Measurements from ENCODE around the gene SLC2A1.

DNA sequence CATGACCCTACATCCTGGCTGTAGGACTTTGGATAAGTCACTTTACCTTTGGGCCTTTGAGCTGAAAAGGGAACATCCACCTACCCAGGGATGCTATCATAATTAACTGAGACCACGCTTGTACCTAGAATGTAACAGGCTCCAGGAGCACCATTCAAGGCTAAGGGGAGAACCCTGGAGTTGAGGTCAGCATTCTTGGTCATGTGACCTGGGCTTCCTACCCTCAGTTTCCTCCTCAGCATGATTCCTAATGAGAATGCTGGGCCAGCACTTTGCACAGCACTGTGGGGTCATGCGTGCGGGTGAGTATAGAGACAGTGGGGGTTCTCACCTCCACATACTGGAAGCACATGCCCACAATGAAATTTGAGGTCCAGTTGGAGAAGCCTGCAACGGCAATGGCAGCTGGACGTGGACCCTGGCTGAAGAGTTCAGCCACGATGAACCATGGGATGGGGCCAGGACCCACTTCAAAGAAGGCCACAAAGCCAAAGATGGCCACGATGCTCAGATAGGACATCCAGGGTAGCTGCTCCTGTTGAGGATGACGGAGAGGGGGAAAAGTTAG, 31.3 kb downstream of the SLC2A1 start:
- no peak for TF ChIP-seq FOXA1 (IDR thresholded peaks at IDR 0.05)
- no peak for TF ChIP-seq BHLHE40 (IDR thresholded peaks at IDR 0.05; ENCODE audit: borderline replicate concordance)
- no peak for TF ChIP-seq ZNF384 (IDR thresholded peaks at IDR 0.05)
- no peak for TF ChIP-seq SUZ12 (IDR thresholded peaks at IDR 0.05)
- no peak for TF ChIP-seq SP1 (IDR thresholded peaks at IDR 0.05)
- TF ChIP-seq TARDBP (IDR thresholded peaks at IDR 0.05): no peak
- no peak for TF ChIP-seq FOXM1 (IDR thresholded peaks at IDR 0.05; ENCODE audit: borderline replicate concordance)
- TF ChIP-seq FOXK2 (IDR thresholded peaks at IDR 0.05): no peak
- no peak for TF ChIP-seq LEF1 (IDR thresholded peaks at IDR 0.05; ENCODE audit: borderline replicate concordance)
